T-helper 1 cell treated with Interleukin-12 subunit alpha and Interleukin-12 subunit beta and Interleukin-4 antibody, amounts not matched to agents 30 ng/mL and 1 ng/mL, for 36 hours (primary cell): ENCODE measurements around the gene MRM2. TPM values are rescaled to one million over a fixed set of nuclear protein-coding genes. Genes with fewer than 3 reads are reported as not detected.

Experiments
- intact Hi-C: fragments of 100-400 bp; cut with micrococcal nuclease; formaldehyde crosslinking; loops from one replicate; pipeline ENCODE4 v1.15.1; 2024
- total RNA-seq: library from RNA; stranded (reverse); gene quantifications from 2 replicates; pipeline ENCODE4 v1.2.3, GENCODE V29; 2022

MRM2 gene
- total RNA-seq, 1 donor from 2014 or later: 33.9 TPM

DNA sequence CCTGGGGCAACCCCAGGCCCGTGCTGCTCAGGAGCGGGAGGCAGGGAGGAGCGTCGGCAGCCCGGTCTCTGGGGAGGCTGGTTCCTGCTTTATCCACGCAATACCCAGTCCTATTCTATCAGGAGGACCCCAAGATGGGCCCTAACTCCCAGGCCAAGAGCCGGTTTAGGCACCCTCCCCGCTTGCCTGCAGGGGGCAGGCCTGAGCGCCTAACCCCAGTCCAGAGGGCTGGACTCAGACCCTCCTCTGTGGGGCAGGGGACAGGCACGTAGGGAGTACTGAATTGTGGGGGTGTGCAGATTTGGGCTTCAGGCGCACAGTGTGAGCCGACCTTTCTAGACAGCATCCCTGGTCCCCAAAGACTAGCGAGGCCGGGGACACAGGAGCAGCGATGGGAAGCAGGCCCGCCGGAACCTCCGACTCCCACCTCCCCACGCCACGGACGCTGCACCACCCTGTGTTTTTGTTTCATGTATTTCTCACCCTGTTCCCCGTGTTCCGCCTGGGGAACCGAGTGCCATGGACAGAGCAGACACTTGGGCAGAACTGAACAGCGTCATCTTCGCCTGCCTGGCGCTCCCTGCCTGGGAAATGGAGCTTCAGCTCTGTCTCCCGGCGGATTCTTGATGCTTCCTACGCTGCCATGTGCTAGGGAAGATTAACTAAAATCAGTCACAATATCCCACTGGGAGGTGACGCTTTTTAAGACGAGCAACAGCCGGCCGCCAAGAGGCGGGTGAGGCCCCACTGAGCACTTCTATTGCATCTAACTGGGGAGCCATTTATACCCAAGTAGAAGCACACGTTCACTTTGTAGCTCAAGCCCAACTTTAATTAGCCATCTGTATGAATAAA lies 5.4 kb upstream of the MRM2 start:
- intact Hi-C loops: loop anchor here (1.0 to 10.0 kb wide), 2 partner anchors 101 to 277 kb away; no protein-coding TSS in a partner anchor

- intact Hi-C loops: loop anchor here (10.0 kb wide), 1 partner anchor 279 kb away; no protein-coding TSS in a partner anchor
Measured at GRCh38 chr7:2245883-2246675, 4.1 kb upstream of the MRM2 start.

DNA sequence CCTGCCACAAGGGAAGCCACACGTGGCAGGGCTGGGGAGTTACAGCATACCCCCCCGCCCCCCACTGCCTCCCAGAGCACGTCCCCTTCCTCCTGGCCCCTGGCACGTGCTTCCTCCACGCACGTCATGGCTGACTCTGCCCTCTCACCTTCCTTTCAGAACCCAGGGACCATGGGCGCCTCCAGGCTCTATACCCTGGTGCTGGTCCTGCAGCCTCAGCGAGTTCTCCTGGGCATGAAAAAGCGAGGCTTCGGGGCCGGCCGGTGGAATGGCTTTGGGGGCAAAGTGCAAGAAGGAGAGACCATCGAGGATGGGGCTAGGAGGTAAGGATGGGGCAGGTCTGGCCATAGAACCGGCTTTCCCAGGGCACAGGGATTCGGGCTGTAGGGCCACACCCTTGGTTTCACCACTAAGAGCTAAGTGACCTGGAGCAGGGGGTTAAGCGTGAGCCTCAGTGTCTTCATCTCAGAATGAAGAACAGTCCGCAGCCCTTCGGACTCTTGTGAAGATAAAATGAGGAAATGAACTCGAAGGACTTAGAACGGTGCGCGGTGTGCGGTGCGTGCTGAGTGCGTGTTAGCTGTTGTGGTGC lies 2.5 kb upstream of the MRM2 start:
- intact Hi-C loops: loop anchor here (10.0 kb wide), 1 partner anchor 280 kb away; no protein-coding TSS in a partner anchor

DNA sequence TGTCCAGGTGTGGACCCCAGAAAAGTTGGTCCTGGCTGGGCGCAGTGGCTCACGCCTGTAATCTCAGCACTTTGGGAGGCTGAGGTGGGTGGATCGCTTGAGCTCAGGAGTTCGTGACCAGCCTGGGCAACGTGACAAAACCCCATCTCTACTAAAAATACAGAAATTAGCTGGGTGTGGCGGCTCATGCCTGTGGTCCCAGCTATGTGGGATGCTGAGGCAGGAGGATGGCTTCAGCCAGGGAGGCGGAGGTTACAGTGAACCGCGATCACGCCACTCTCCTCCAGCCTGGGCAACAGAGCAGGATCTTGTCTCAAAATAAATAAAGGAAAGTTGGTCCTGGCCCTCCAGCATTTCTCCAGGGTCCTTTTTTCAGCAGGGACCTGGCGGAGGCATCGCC lies 1.5 kb upstream of the MRM2 start:
- intact Hi-C loops: loop anchor here (10.0 kb wide), 1 partner anchor 281 kb away; no protein-coding TSS in a partner anchor

GRCh38 chr7:2242541-2243429 lies 780 bp upstream of the MRM2 start:
- intact Hi-C loops: loop anchor here (1.0 to 10.0 kb wide), 6 partner anchors 10 to 672 kb away; partner anchors contain the start of genes EIF3B, MAD1L1, PSMG3 and SNX8

- intact Hi-C loops: loop anchor here (10.0 kb wide), 2 partner anchors 314 to 1044 kb away; no protein-coding TSS in a partner anchor
Measured at GRCh38 chr7:2239242-2239641, 2.8 kb downstream of the MRM2 start.

GRCh38 chr7:2237109-2237602 lies 4.8 kb downstream of the MRM2 start:
- intact Hi-C loops: loop anchor here (10.0 kb wide), 2 partner anchors 312 to 1042 kb away; no protein-coding TSS in a partner anchor

DNA sequence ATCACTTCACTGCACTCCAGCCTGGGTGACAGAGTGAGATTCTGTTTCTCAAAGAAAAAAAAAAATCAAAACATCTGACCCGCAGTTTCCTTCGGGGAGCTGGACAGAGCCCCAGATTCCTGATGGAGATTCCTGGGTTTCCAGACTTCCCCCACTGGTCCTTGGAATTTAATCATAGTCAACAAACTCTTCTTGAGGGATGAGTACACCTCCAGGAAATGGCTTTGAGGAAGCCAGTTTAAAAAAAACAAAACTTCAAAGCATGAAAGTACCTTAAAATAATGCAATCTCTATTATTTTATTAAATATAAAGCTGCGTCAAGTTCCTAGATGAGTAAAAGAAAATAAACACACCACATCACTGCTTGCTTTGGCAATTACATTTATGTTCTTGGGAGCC lies 8.1 kb downstream of the MRM2 start:
- intact Hi-C loops: loop anchor here (2.0 to 10.0 kb wide), 5 partner anchors 173 to 1039 kb away; partner anchors contain the start of genes BRAT1 and IQCE

DNA sequence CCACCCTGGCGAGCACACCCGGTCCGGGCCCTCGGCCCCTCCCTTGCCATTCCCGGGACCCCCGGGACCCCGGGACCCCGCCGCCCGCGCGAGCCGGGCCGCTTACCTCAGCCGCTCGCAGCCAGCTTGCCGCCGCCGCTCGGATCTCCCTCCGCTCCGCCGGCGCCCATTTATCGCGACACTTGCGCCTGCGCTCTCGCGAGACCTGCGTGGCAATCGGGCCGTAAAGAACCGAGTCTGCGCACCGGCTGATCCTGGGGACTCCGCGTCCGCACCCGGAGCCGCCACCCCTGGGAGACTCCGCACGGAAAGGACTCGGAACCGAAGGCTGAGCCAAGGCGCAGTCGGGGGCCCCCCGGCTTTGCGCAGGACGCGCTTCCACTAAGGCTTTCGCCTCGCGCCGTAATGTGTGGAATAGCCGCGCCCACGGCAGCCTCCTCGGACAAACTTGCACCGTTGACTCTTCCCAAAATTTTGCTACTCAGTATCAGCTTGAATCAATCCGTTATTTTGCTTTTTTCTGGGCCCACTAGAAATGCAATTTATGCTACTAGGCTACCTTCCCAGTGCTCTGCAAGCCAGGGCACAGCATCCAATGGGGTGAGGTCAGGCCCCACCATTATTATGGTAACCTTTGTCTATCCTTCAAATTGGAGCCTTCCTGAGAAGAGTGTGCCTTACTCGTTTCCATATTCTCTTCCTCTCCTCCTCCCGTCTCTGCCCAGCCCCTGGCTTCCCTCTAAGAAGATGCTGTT lies 9.1 kb downstream of the MRM2 start, which contains the start of gene MAD1L1:
Gene MAD1L1 (minus strand): TSS at position 180 of the 755 bp plus-strand sequence. CDS start 2,812 bp downstream, outside the sequence.
- intact Hi-C loops: loop anchor here (1.0 to 10.0 kb wide), 9 partner anchors 9 to 1038 kb away; partner anchors contain the start of genes BRAT1, IQCE, MRM2 and NUDT1

DNA sequence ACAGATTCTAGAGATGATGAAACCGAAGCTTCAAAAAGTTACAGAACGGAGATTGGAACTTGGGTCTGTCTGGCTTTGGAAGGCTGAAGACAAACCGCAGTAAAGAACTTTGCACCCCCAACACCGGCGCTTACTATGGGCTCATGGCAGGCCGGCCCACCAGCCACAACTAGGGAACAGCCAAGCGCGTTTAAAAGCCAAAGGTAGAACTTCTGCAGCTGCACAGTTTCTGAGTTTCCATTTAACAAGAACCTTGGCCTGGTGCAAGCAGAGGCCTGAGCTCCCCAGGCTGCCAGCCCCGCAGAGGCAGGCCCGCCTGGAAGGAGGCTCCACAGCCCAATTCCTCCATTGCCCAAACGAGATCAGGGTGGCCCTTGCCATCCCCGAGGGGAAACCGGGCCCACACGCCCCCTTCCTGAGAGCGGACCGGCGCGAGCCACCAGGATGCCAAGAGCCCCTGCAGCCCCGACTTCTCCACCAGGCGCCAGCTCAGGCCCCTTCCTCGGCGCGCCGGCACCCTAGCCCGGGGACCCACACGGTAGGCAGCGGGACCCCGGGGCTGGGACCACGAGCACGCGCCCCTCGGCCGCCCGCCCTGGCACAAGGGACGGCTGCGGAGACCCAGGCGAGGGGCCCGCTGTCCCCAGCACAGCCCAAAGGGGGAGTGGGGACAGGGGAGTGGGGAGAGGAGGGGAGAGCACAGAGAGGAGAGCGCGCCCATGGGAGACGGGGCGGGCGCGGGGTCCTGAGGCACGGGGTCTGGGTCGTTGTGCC lies 9.8 kb downstream of the MRM2 start:
- intact Hi-C loops: loop anchor here (1.0 to 10.0 kb wide), 9 partner anchors 10 to 1037 kb away; partner anchors contain the start of genes BRAT1, IQCE, MRM2 and NUDT1

DNA sequence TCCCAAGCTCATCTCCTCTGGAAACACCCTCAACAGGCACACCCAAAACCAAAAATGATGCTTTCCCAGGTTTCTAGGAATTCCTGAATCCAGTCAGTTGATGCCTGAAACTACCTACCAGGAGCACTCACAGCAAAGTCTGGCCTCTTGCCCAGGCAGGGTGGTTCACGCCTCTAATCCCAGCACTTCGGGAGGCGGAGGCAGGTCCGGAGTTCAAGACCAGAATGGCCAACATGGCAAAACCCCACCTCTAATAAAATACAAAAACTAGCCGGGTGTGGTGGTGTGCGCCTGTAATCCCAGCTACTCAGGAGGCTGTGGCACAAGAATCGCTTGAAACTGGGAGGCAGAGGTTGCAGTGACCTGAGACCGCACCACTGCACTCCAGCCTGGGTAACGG lies 11.1 kb downstream of the MRM2 start:
- intact Hi-C loops: loop anchor here (5.0 to 10.0 kb wide), 3 partner anchors 306 to 1036 kb away; partner anchors contain the start of genes BRAT1 and IQCE

- intact Hi-C loops: loop anchor here (5.0 to 10.0 kb wide), 3 partner anchors 305 to 1035 kb away; partner anchors contain the start of genes BRAT1 and IQCE
Measured at GRCh38 chr7:2230226-2230625, 11.8 kb downstream of the MRM2 start.

DNA sequence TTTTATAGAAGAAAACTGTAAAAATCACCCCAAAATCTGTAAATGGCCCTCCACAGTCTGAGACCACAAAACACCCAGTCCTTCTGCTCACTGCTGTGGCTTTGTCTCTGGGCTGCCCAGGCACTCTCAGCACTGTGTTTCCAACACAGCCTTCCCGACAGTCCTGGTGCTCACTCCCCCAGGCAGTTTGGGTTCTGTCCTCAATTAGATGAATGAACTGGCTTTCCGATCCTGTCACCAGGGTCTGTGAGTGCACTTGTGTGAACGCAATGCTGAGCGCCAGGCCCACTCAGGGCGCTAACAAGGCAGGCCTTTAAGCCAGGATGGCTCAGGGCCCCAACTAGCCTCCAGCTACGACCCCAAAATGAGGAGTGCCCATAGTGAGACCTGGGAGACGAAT lies 12.5 kb downstream of the MRM2 start:
- intact Hi-C loops: no loop called here

- intact Hi-C loops: no loop called here
Measured at GRCh38 chr7:2228921-2229320, 13.1 kb downstream of the MRM2 start.

- intact Hi-C loops: no loop called here
Measured at GRCh38 chr7:2227699-2228098, 14.3 kb downstream of the MRM2 start.

- intact Hi-C loops: no loop called here
Measured at GRCh38 chr7:2225830-2226229, 16.2 kb downstream of the MRM2 start.

DNA sequence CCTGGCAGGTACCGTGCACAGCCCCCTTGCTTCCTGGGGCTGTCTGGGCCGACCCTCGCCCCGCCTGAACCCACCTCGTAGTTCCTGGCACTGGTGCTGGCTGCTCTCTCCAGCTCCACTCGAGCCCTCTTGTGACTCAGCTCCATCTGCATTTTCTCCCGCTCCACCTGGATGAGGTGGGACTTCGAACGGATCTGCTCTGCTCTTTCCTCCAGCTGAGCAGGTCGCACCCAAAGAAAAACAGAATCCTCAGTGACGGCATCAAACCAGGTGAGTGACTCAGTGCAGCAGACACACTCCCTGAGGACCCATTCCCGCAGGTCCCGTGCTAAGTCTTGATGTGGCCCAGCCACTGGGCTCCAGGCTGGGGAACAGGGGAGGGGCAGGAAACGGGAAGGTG lies 16.7 kb downstream of the MRM2 start:
- intact Hi-C loops: no loop called here

- intact Hi-C loops: no loop called here
Measured at GRCh38 chr7:2224934-2225333, 17.1 kb downstream of the MRM2 start.
